ENCODE data around the gene MAPK4.

Gene MAPK4

DNA sequence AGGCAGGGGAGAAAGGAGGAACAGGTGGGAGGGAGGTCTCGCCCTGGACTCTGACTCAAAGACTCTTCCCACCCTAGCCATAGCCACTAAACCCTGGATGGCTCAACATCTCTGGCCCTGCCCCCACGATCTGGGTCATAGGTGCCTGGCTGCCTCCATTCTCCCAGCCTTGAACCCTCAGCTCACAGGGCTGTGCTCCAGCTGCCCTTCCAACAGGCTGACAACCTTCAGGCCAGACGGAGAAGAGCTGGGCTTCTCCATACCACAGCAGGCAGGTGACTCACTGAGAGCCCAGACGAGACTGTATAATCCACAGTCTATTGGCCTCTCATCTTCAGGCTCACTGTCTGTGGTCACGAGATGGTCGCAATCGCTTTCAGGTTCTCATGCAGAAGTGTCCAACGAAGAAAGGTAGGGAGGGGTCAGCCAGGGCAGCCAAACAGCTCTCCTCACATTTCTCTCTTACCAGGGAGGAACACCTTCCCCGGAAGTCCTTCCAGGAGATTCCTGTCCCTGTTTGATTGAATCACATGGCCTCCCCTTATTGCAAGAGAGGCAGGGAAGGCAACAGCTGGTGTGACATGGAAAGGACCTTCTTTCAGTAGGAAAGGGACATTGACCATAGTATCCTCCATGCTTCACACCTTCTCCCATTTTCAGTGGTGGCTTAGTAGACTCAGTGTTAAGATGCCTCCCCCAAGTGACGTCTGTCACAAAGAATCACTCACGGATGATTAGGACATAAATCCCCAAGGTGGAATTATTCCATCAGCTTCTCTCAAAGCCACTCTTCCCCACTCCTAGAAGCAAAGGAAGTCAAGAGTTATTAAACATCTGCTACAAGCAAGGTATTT lies 159.8 kb downstream of the MAPK4 start:
- no peak for DNase-seq (ENCODE audit: low spot score)

GRCh38 chr18:50720325-50720674 lies 160.4 kb downstream of the MAPK4 start:
- DNase-seq (ENCODE audit: low spot score) = no peak

DNA sequence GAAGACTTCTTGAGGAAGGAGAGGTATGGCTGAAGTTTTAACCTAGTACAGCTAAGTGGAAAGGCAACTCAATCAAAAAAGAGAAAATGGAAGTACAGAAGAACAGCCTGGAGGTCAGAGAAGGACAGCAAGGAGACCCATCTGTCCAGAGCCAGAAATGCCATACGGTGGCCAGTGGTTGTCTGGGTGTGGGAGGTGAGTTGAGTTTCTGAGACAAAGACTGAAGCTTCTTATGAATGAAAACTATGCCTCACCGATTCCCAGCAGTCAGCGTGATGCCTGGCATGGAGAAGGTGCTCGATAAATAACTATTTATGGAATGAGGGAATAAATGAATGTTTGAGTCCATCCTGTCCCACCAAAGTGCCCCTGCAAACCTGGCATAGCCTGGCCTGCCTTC lies 161.1 kb downstream of the MAPK4 start:
- DNase-seq (ENCODE audit: low spot score) = no peak

DNA sequence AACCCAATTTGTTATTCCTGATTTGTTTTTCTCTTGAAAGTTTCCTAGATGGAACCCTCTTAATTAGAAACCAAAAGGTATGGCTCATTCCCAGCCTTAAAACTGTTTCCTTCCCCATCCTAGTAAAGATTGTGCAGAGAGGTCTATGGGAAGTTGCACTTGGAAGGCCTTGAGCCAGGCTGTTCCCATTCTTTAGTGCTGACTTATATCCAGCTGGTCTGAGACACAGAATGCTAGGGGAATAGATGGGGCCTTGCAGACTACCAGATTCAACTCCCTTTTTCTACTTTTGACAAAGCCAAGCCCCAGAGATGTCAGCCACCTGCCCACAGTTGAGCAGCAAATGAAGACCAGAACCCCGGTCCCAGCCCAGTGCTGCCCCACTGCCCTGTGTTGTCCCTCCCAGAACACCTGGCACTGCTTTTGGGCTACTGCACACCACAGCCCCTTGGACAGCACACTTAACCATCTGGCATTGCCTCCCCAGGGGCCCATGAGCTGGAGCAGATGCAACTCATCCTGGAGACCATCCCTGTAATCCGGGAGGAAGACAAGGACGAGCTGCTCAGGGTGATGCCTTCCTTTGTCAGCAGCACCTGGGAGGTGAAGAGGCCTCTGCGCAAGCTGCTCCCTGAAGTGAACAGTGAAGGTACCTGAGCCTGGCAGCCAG lies 161.7 kb downstream of the MAPK4 start:
- no peak for DNase-seq (ENCODE audit: low spot score)

DNA sequence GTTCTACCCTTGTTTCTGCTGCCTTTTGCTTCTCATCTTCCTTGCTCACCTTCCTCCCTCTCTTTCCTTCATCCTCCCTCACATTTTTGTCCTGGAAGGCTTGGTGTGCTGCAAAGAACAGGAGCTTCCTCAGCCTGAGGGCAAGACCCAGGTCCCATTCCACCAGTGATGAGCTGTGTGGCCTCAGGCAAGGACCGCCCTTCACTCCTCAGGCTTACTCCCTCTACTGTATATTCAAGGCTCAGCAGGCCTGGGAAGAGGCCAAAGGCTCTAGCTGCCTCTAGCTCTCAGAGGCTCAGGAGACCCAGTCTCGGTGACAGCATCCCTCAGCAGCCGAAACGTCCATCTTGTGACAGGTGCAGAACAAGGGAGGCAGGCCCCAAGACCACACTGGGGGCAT lies 162.4 kb downstream of the MAPK4 start:
- no peak for DNase-seq (ENCODE audit: low spot score)

DNA sequence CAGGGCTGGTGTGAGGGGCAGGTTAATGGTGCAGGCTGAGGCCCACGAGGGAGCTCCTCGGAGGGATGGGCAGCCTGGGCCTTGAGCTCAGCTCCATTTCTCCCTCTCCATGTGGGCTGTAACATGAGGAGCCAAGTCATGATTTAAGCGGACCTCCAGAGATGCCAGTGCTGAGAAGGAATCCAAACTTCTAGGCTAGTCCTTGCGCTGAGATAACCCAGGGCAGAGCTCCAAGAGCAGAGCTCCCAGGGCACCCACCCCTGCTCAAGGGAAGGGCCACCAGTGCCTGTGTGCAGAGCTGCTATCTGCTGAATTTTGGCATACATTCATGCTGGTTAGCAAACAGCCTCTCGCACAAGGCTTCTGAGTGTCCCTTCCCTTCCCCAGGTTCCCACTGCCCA lies 164.9 kb downstream of the MAPK4 start:
- no peak for DNase-seq (ENCODE audit: low spot score)

DNA sequence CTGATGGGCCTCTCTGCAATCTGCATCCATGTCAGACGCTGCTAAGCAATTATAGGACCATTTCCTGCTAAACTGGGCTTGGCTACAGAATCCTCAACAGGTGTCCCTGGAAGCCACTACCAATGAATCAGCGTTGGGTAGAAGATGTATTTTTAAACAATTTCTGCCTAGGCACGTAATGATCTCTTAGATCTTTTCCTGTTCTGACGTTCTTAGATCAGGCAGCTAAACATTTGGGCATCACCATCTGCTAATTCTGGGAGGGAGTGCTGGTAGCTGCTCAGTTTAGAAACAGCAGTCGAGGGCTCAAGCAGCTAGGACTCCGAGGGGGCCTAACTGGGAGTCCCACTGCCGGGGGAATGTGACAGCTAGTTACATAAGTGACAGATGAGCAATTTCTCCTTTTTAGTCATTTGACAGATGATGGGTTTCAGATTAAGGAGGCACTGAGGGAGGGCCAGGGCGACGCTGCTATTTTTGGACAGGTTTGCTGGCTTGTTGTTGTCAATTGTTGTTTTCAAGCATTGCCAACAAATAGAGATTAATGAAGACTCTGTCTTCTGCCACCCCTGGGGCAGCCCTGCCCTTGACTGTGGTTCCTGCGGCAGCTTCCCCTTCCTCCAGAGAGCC lies 167.2 kb downstream of the MAPK4 start:
- no peak for DNase-seq (ENCODE audit: low spot score)

- DNase-seq (ENCODE audit: low spot score) = no peak
Measured at GRCh38 chr18:50727721-50728471, 168.0 kb downstream of the MAPK4 start.

DNA sequence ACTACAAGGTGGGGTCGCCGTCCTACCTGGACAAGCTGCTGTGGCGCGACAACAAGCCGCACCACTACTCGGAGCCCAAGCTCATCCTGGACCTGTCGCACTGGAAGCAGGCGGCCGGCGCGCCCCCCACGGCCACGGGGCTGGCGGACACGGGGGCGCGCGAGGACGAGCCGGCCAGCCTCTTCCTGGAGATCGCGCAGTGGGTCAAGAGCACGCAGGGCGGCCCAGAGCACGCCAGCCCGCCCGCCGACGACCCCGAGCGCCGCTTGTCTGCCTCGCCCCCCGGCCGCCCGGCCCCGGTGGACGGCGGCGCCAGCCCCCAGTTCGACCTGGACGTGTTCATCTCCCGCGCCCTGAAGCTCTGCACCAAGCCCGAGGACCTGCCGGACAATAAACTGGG lies 169.5 kb downstream of the MAPK4 start:
- no peak for DNase-seq (ENCODE audit: low spot score)

DNA sequence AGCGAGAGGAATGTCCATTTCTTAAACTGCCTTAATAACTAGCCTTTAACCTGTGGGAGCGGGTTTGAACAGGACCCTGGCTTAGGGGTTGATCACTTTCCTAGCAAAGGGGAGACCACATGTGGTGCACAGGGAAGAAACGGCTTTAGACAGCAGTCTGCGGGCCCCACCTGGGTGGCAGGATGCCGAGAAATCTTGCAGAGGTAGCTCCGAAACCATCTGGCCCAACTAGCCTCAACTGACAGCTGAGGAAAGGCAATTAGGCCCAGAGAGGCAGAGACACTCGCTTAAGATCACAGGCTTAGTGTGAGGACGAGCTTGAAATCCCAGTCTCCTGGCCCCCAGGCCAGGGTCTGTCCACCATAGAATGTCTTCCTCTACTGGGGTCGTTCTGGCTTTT lies 170.1 kb downstream of the MAPK4 start:
- no peak for DNase-seq (ENCODE audit: low spot score)

- no peak for DNase-seq (ENCODE audit: low spot score)
Measured at GRCh38 chr18:50734342-50734741, 174.5 kb downstream of the MAPK4 start.

DNA sequence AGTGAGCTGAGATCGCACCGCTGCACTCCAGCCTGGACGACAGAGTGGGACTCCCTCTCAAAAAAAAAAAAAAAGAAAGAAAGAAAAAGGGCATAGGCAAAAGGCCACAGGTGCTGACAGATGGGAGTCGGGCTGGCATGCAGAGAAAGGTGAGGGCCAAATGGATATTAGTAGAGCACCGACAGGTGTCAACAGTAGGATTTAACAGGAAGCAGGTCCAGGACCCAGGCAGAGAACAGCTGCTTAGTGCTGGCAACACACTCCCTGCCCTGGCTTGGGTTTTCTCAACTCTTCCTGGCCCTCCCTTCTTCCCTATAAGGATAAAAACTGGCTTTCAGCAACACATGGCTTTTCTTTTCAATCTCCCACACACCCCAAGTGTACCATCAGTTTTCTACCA lies 175.0 kb downstream of the MAPK4 start:
- DNase-seq (ENCODE audit: low spot score) = no peak

DNA sequence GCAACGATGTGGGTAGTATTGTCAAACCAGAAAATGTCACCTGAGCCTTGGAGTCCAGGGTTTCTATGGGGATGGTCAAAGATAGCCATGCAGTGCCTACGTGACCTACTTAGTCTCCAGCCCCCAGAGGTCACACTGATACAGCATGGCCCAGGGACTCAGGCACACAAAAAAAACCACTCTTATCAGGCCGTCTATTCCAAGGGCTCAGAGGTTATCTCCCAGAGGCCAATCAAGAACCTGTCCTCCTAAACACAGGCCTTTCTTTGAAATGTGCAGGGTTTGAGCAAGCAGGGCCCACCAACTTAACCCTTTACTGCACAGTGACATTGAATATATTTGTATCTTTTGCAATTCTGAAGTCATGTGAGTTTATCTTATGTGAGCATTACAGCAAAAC lies 177.2 kb downstream of the MAPK4 start:
- DNase-seq (ENCODE audit: low spot score) = no peak

GRCh38 chr18:50738098-50738757 lies 178.3 kb downstream of the MAPK4 start:
- no peak for DNase-seq (ENCODE audit: low spot score)

- no peak for DNase-seq (ENCODE audit: low spot score)
Measured at GRCh38 chr18:50742952-50743351, 183.1 kb downstream of the MAPK4 start.

- DNase-seq (ENCODE audit: low spot score) = no peak
Measured at GRCh38 chr18:50744253-50744652, 184.4 kb downstream of the MAPK4 start.

DNA sequence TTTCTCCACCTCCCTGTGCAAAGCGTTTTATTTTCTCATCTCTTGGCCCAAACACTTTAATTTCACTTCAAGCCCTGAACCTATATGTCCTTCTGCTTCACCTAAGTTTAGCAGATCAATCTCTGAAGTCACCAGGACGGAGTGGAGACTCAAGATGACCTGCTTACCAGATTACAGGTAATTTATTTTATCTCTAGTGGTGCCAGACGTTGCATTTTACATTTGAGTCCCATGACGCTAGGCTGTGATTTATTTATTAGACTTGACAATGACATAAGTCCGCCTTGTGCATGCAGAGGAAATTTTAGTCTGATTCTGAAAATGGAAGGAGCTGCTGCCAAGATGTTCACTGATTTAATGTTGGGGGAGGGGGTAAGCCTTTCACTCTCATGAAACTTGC lies 186.1 kb downstream of the MAPK4 start:
- no peak for DNase-seq (ENCODE audit: low spot score)

DNA sequence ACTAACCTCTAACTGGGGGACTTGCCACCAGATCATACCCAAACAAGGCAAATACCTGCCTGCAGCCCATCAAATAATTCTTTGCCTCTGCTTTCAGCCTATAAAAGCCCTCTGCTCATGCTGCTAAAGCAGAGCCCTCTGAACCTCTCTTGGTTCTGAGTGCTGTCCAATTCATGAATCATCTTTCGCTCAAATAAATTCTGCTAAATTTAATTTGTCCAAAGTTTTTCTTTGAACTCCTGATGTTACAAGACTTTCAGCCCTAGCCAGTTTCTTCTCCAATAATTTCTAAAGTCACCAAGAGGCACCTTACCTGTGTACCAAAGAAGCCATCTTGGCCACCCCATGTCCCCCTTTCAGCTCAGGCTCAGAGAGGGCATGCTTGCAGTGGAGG lies 188.0 kb downstream of the MAPK4 start:
- DNase-seq (ENCODE audit: low spot score) = no peak

DNA sequence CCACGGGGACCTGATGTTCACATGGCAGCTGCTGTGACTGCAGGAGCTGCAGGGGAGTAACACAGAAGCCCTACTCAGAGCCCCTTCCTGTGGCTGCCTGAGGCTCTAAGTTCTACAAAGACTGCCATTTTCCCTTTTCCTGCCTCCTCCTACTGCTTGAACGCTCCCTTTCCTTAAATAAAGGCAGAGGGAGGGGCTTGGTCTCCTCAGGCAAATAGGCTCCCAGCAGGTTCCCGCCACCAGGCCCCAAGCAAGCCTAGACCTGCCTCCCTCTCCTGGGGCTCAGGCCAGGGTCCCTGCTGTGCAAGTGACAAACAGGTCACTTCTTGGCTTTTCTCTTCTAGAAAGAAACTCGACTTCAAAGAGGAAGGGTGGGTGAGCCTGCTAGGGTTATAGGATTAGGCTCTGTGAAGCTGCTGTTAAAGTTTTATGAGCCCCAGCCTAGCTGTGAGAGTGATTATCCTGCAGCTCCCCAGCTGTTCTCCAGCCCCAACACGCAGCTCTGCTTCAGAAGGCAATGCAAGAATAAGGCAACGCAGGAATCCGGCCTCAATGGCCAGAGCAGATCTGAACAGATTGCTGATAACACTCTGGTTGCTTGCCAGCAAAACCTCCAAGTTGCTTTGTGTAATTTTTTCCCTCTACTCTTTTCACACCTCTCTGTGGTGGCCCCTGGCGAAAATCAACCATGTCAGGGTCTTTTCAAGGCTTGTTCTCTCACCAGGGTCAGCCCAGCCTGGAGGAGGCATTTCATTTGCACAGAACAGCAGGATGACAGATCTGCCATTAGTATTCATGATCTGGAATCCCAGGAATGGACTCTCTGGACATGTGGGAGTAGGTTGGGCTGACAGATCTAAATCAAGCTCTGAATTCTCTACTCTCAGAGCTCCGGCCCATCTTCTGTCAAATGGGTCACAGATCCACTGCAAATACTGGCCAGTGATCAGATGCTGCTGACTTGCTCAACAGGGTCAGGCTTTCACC lies 188.6 kb downstream of the MAPK4 start:
- no peak for DNase-seq (ENCODE audit: low spot score)

DNA sequence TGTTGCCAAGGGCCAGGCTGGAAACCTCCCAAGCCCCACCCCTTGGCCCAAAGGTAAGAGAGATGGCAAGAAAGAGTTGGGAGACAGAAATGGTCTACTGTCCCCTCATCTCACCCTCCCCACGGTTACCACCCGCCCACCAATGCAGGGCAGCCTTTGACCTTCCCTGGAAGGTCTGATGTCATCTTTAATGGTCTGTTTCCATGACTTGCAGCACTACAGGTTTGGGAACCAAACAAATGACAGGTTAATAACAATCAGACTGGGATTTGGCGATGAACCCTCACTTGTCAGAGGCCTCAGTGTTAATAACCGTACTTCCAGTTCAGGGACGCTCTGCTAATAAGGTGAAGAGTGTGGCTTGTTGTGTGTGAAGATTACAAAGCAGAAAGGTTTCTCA lies 189.5 kb downstream of the MAPK4 start:
- no peak for DNase-seq (ENCODE audit: low spot score)

GRCh38 chr18:50749945-50750344 lies 190.1 kb downstream of the MAPK4 start:
- DNase-seq (ENCODE audit: low spot score) = no peak
